Occipital lobe (tissue), 2 donors: ENCODE measurements around the gene NEIL3. TPM values are rescaled to one million over a fixed set of nuclear protein-coding genes. Genes with fewer than 3 reads are reported as not detected.
"Not testable (repeated sequence)": the region's sequence is repeated elsewhere in the genome, so short reads cannot be mapped to it uniquely, and the experiment has no call there.

ENCODE experiments used
- DNase-seq: peaks from one replicate; lab custom pipeline; 2025; lab: John Stamatoyannopoulos, UW
- total RNA-seq: library from RNA; depleted of rRNA; stranded (reverse); fragments of >200 nt; gene quantifications from one replicate; pipeline ENCODE4 v1.2.3, GENCODE V29; 2014

NEIL3 gene
- total RNA-seq, 1 donor from 2014 or later: 3.7 TPM

DNA sequence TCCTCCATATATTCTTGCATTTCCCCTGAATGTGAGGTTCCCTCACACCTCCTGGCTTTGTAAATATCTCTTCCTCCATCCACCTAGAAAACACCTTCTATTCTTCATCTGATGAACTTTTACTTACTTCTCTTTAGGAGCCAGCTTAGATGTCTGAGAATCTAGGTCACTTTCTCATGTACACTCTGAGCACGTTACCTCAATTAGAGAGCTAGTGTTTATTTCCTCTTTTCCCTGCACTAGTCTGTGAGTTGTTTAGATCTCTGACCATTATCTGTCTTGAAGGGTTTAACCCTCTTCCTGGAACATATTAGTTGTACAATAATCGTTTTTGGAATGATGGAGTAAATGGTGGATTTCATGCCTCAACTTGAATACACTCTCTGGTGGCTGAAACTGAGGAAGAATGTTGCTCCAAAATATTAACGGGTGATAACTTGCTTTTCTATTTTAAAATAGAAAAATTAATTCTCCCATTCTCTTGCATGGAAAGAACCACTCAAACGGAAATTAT, 8.5 kb upstream of the NEIL3 start:
- DNase-seq: no peak

DNA sequence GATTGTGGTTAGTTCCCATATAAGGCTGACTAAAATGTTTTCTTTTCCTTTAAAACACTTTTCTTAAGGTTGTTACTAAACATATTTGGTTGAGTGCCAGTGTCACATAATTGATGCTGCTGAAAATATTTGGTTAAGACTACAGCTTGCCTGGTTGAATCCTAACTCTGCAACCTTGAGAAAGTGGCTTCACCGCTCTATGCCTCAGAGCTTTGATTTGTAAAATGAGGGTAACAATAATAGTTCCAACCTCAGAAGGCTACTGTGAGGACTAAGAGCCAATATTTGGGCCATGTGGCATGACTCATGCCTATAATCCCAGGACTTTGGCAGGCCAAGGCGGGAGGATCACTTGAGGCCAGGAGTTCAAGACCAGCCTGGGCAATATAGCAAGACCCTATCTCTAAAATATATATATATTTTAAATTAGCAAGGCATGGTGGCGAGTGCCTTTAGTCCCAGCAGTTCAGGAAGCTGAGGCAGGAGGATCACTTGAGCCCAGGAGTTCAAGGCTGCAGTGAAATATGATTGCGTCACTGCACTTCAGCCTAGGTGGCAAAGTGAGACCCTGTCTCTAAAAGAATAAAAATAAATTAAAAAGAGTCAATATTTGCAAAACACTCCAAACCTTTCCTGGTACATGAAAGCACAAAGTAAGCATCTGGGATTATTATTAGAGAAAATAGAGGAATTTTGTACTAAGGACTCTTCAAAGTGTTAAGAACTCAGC, 7.1 kb upstream of the NEIL3 start:
- no peak for DNase-seq

DNA sequence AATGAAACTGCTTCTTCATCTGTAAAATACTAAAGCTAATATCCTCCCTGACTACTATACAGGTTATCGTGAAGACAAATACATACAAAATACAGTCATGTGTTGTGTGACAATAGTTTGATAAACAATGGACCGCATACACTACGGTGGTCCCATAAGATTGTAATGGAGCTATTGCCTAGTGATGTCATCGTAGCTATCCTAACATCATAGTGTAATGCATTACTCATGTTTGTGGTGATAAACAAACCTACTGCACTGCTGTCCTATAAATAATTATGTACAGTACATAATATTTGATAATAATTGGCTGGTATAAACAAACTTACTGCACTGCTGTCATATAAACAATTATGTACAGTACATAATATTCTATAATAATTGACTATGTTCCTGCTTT, 5.6 kb upstream of the NEIL3 start:
- no peak for DNase-seq

DNA sequence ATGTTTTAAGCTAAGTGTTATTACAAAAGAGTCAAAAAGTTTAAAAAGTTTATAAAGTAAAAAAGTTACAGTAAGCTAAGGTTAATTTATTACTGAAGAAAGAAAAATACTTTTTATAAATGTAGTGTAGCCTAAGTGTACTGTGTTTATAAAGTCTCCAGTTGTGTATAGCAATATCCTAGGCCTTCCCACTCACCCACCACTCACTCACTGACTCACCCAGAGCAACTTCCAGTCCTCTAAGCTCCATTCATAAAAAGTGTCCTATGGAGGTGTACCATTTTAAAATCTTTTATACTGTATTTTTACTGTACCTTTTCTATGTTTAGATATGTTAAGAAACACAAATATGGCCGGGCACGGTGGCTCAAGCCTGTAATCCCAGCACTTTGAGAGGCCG, 4.8 kb upstream of the NEIL3 start:
- DNase-seq: not testable (repeated sequence)

DNA sequence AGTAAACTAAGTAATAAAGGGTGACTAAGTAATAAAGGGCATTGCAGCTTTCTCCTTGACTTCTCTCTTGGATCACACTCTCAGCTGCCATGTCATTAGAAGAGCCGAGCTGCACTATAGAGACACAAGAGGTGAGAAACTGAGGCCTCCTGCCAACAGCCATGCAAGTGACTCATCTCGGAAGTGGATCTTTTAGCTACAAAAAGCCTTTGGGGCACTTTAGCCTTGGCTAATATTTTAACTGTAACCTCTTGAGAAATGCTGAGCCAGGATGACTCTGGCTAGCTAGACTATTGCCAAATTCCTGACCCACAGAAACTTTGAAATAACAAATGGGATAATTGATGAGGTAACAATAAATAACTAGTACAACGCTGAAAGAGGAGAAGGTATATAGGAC, 1.5 kb upstream of the NEIL3 start:
- DNase-seq: no peak

DNA sequence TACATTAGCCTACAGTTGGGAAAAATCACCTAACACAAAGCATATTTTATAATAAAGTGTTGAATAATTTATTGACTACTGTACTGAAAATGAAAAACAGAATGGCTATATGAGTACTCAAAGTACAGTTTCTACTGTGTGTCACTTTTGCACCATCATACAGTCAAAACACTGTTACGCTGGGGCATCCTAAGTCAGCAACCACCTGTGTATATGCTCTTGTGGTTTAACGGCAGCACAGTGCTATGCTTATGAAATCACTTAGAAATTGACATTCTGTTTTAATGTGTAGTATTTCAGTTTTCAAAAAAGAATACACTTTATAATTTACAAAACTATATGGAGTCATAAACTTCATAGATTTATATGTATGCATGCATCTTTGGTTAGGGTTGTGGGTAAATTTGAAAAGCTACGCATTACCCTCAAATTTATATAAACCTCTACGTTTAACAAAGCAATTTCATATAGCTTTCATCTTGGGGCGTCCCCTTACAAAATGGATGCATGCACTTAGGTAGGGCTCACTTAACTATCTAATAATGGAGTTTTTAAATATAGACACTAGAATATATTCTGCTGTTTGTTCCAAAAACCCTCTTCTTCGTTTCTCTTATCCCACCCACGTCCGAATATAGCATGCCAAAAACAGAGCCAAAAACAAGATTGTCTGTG, 690 bp upstream of the NEIL3 start:
- no peak for DNase-seq

DNA sequence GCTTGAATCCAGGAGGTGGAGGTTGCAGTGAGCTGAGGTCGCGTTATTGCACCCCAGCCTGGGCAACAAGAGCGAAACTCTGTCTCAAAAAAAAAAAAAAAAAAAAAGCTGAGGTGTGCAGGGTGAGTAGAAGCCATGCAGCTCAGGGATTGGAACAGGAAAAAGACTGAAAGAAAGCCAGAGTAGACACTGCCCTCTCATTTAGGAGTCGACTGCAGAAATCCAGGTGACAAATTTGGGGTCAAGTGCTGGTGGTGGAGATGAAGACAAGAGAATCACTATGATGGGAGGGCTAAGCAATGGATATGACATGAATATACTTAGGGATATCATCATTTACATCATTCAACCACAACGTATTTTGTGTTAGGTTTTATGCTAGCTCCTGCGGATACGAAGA, 1.9 kb downstream of the NEIL3 start:
- DNase-seq: no peak

DNA sequence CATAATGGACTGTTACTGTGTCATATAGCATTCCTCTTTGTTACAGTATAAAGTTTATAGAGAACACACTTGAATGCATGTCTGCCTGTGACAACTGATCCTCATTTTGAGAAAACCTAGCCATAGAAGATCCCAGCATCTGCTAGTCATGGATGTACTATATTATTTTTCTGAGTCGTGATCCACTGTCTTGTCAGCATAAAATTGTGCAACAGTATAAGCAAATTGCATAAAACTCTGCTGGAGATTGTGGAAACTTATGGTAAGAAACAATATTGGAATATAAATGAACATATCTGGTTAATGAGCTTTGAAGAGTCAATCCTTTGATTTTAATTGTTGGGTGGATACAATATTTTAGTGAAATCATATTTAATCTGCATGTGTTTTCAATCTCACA, 3.6 kb downstream of the NEIL3 start:
- no peak for DNase-seq

DNA sequence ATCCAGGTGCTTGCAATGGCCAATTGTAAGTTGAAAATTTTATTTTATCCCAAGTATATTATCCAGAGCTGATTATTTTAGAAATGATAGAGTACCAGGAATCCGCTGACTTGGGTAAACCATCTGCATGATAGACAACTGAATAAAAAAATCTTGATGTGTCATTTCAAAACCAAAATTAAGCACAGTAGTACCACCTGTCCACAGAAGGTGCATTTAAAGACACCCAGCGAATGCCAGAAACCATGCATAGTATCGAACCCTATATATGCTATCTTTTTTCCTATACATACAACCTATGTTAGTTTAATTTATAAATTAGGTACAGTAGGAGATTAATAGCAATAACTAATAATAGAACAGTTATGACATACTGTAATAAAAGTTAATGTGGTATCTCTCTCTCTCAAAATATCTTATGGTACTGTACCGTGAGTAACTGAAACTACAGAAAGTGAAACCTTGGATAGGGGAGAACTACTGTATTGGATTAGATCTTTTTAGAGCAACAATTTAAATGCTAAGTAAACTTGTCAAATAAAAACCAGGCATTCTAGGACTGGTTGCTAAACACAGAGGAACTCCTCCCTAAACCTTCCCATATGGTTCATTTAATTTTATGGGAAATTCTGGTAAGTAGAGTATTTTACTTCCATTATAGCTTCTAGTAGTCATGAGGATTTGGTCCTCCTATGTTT, 6.2 kb downstream of the NEIL3 start:
- no peak for DNase-seq

DNA sequence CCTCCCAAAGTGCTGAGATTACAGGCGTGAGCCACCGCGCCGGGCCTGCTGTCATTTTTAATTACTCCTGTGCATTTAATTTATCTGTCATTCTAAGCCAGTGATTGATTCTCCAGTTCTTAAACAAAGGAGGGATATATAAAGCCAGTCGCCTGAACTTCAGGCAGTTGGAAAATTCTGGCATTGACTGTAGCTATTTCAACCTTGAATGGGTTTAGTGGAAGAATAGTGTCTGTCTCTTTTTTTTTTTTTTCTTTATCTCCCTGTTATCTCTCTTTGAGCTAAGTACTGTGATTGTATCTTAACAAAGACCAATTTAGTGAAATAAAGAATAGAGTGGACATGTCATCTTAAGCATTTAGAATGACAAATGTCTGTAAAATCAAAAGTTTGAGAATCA, 11.0 kb downstream of the NEIL3 start:
- no peak for DNase-seq

DNA sequence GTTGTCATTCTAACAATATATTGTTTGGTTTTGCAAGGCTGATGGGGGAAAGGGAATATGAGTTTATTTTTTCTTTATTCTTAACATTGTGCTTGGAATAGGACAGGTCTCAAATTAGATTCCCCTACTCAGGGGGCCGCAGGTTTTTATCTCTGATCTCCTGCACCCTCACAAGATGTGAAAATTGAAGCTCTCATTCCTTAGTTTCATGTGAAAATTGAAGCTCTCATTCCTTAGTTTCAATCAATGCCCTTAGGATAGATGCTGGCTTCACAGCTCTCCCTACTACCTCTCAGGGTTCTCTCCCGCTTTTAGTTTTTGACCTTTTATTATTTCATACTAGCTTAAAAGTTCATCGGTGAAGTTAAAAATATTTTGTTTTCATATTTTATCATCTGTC, 12.0 kb downstream of the NEIL3 start:
- DNase-seq: no peak

DNA sequence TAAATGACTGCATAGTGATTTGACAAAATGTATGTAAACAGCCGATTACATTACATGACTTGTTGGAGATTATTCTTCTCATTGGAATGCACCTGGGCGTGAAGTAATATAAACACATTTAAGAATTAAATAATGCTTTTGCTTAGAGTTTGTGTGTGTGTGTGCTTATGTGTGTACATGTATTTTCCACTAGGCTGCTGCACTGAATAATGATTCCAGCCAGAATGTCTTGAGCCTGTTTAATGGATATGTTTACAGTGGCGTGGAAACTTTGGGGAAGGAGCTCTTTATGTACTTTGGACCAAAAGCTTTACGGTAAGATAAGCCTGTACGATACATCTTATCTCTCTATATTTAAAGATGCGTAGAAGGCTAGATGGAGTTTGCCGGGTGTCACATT, 12.6 kb downstream of the NEIL3 start:
- no peak for DNase-seq

DNA sequence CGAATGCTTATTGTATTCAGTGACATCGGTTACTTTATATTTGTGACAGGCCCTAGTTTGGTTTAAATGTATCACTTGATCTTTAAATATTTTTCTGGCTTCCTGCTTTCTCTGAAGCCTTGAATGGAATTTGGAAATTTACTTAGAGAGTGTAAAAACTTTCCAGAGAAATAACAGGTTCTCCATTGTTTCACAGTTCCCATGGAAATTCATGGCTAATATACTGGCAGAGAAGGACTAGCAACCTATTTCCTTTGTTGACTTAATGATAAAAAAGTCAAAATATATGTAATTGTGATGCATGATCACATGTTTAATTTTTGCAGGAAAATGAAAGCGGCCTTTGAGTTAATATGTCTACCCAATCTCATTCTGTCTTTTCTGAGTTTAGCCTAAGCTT, 13.2 kb downstream of the NEIL3 start:
- DNase-seq: no peak

DNA sequence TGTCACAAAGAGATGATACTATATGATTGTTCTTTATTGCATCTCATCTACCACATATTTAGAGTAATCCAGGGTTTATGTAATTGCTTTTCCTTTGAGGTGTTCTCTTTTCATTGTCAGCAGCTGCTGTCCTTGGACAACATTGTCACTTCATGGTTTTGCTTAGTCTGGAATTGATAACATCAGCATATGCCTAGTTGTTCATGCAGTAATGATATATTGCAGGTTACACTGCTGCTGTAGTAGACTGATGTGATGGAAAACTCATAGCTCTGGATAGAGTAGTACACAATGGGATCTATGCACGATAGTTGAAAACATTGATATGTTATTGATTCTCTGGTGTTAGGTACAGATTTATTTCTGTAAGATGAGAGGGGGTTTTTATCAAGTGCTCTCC, 13.7 kb downstream of the NEIL3 start:
- DNase-seq: no peak

DNA sequence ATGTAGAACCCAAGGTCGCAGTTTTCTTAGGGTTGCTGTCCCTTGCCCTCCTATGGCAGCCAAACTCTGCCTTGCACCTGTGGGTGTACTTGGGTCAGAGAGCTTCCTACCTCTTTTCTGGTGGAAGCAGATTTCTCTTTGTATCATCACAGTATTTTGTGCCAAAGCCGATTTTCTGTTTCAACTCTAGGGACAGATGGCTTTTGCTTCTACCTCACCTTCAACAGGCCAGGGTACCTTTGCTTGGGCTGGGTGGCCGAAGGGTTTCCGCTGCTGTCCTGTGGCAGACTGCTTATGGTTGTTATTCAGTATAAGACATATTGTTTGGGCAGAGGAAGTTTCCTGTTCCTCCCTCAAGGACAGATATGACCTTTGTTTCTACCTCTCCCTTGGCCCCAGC, 22.4 kb downstream of the NEIL3 start:
- no peak for DNase-seq

DNA sequence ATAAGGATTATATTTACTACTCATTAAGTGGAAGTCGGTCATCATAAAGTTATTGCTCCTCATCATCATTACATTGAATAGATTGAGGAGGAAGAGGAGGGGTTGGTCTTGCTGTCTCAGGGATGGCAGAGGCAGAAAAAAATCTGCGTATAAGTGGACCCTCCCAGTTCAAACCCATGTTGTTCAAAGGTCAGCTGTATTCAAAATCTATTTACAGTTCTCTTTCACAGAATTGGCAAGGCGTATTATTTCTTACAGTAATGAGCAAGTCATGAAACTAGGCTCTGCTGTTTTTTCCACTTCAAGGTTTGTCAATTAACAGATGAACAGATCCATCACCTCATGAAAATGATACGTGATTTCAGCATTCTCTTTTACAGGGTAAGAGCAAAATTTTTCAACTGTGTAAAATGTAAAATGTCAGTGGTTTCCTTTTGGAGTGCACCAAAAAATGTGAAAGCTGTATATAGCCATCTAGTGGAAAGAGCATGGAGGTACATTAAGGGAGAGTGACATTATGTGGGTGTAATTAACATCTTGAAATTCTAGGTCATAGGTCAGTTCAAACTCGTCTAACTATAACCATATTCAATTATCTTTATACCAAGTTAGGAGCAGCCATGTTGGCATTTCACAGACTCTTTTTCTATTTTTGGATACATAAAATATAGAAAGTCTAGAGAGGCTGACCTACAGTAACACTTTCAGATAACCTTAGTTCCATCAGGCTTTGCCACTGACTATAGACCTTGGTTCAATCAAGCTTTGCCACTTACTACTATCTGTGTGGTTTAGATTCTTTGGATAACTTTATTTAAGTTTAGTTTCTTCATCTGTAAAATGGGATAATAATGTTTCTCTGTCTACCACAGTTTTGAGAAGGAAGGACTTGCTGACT, 30.1 kb downstream of the NEIL3 start:
- no peak for DNase-seq

DNA sequence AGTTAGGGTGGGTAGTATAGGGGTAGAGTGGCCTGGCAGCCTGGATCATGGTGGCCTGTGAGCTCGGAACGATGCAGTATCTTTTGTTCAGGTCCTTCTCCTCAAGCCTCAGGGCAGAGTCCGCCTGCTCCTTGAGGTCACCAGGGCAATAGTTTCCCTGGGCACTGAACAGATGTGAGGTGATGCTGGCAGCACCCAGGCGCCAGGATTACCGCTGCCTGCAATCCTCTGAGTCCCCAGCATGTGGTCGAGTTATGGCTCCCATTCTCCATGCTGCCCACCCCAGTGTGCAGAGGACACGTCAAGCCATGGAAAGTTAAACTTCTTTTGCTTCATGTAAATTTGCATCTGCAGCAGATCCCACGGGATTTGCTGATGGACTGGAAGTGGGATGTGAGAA, 38.7 kb downstream of the NEIL3 start:
- DNase-seq: no peak

DNA sequence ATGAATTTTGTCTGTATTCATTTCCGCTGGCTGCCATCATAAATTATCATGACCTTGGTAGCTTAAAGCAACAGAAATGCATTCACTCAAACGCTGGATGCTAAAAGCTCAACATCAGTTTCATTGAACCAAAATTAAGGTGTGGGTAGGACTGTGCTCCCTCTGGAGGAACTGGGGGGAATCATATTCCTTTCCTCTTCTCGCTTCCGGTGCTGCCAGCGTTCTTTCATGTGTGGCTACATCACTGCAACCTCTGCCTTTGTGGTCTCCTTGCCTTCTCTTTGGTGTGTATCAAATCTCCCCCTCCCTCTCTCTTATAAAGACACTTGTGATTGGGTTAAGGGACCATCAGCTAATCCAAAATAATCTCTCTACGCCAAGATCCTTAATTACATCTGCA, 39.5 kb downstream of the NEIL3 start:
- no peak for DNase-seq

DNA sequence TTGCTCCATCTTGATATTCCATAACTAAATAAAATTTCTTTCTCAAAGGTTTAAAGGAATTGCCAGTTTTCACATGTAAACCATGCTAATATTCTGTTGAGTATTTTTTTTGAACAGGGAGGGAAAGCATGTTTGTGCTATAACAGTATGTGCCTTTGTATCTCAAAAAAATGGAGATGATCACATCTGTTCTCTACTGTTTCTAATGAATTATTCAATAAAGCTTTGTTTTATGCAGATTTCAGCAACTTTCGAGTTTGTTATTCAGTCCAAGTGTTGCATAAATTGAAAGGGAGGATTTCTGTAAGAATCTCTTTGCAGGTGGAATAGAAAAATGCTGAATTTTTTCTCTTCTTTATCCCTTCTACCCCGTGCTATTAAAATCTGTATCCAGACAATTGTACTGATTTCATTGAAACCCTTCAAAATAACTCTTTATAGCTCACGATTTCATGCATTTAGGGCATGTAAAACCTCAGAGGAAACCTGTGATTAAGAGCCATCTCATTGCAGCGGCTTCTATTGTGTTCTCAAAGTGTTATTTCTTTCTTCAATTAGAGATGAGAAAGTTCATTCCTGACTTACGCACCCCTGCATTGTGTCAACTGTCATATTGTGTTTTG, 42.1 kb downstream of the NEIL3 start:
- no peak for DNase-seq

DNA sequence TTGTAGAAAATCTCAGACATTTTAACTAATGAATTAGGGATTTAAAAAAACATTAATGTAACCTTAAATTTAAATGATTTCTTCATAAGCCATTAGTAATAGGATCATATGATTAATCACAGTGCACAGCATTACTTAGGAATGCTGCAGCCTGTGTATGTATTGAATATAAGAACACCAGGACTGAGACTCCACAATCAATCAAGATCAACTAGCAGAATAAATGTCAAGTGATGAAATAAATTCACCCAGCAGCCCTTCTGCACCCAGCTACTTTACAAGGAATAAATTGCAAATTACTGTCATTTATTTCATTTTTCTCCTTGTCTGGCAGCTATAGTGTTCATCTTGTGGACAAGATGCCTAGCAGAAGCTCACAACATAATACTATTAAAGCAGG, 46.5 kb downstream of the NEIL3 start:
- no peak for DNase-seq

DNA sequence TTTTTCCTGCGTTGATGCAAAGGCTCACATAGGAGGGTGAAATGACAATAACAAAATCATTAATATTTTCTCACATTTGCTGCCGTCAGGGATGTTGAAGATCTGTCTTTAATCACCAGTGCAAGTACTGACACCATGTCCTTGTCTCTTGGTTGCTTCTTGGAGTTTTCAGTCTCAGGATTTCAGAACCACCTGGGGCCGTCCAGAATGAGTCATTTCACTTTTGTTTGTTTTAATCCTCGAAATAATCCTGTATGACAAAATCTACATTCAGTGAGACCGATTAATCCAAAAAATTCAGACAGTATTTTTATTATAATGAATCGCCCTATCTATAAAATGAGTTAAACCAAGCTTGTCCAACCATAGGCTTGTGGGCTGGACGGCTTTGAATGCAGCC, 47.2 kb downstream of the NEIL3 start:
- no peak for DNase-seq
